H4 (cell line): ENCODE measurements around the gene C1orf159. TPM values are rescaled to one million over a fixed set of nuclear protein-coding genes. Genes with fewer than 3 reads are reported as not detected.

ENCODE experiments used
- DNase-seq: peaks from one replicate; pipeline ENCODE4 v3.0.0-alpha.2; 2015; ENCODE audit warnings: low spot score
- total RNA-seq: library from RNA; depleted of rRNA; stranded (reverse); fragments of >200 nt; shearing (Covaris generic); gene quantifications from 2 replicates; pipeline ENCODE4 v1.2.3, GENCODE V29; 2014

Gene C1orf159
- total RNA-seq, 1 experiment from 2014 or later = 11.8 TPM

DNA sequence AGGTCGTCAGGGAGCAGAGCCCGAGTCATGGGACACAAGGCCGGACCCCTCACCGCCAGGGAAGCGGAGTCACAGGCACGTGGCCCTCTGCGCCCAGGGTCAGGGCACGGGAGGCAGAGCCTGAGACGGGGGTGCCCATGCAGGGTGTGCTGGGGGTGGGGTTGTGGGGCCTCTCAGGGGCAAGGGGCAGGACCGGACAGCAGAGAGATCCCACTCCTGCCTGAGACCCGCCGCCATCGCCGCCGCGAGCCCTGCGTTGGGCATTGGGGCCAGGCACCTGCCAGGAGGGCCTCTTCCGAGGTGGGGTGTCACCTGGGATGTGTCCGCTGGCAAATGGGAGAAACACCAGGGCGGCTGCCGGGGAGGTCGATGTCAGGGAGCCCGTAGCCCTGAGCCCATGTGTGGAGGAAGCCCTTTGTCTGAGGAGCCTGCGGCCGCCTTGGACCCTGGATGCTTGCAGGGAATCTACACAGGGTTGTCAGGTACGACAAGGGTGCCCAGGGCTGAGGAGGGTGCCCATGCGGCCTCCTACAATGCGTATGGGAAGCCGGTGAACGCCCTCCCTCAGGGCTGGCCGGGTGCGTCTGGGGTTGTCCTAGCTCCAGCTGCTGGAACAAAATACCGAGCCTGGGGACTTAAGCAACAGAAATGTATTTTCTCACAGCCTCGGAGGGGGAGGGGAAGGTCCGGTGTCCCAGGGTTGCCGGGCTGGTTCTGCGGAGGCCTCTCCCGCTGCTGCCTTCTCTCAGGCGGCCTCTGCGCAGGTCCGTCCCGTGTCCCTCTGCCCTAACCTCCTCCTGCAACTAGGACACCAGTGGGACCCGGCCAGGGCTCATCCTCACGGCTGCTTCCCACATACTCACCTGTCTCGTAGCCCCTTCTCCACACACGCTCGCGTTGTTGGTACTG, 16.4 kb upstream of the C1orf159 start:
- DNase-seq = no peak

DNA sequence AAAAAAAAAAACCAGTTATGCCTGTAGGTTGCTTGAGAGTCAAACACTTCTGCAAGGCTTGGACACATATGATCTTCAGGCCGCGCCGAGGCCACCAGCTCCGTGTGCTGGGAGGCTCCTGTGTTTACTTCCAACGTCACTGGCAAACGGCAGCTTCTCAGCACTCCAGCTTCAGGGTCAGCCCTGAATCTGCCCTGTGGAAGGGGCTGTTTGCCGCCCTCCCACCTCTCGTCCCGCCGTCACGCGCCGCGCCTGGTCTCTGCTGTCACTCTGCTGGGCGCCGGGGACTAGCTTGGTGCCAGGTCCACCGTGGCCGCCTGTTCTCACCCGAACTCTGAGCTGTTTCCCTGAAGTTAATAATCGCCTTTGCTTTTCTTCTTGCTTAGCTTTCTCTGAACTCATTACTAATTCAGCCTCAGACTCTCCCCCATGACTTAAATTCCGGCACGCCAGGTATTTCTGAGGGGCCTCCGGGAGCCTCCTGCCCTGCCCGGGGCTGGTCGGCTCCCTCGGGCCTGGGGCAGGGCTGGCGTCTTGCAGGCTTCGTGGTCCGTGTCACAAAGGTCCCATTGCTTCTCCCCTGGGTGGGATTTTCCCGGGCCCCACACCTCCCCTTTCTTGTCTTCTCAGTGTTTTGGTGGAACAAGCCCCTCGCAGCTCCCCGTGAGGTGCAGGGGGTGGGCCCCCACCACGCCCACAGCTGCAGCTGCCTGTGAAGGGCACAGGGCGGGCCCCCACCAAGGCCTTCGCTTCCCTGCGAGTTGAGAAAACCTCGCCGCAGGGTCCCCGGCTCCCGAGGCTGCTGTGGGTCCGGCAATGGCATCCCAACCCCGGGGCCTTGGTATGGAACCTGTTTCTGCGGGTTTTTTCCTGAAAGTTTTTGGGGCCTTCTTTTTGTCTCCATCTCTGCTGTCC, 14.6 kb upstream of the C1orf159 start:
- no peak for DNase-seq

DNA sequence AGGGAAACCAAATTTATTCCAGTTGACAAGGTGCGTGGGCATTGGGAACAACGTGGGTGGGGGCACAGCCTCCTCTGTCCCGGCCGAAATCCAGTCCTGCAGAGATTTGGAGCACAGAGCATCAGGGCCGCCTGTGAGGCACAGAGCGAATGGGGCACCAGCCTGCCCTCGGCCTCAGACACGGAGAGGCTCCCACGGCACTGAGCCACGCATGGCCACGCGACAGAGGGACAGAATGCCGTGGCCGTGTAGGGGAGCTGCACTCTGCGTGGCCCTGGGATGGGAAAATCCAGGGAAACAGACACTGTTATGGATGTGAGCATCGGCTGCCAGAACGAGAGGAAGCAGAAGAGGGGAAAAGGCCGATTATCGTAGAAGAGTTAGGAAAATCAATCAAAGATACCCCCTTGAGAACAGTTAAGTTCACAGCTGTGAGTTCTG, 13.5 kb upstream of the C1orf159 start:
- DNase-seq = no peak

DNA sequence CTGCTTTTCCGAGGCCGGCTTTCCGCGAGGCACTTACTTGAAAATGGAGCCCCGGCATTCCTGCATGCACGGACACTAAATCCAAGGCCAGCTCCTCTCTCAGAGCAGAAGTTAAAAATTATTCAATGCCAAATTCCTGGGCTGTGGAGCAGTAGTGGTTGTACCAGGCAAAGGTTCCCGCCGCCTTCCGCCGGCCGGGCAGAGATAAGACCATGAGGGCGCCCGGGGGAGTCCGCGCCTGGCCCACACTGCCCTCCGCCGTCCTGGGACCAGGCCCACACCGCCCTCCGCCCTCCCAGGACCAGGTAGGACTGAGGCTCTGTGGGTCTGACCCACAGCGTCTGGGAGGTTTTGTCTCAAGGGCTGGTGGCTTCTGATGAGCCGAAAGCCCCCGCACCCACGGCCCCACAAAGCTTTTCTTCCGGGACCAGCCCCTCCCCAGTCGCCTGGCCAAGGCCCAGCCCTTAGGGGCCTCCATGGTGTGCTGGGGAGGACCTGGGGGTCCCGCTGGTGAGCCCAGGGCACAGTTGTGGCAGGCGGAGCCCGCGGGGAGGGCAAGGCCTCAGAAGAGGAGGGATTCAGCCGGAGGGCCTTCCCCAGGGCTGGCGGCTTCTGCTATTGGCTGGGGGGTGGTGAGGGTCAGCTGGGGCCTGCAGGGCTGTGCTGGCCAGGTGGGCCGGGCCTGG, 12.7 kb upstream of the C1orf159 start:
- DNase-seq = no peak

DNA sequence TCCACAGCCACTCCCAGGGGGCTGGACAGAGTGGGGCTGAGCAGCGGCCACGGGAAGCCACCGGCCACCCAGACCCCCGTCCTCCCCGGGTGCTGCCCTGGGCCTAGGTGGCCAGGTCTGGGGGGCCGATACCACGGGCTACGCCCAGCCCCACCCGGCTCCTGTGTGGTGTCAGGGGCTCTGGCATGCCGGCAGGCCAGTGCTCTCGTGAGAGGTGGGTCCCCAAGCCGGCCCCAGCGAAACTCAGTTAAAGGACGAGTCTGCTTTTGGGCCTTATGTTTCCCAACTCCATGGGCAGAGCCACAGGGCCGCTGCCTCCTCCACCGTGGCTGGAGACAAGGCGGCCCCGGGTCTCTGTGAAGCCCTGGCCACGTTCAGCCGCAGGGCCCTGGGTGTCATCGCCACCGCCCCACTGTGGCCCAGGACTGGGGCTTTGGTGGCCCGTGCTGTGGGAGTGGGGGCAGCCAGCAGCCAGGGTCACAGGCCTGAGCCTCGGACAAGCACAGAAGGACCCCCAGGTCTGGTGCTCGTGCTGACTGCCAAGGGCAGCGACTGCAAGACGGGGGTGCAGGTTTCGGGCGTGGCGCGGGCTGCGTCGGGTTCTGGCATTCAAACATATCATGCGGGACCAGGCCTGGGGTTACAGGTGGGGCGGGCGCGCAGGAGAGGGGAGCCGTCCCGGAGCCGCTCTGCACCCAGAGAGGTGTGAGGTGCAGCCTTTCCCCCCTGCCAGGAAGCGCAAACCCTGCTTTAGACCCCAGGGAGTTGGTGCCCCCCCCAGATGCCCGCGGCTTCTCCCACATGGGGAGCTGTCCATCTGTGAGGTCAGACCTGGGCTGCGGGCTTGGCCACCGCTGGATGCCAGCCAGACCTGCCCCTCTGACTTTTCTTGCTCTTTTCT, 11.9 kb upstream of the C1orf159 start:
- DNase-seq = no peak

DNA sequence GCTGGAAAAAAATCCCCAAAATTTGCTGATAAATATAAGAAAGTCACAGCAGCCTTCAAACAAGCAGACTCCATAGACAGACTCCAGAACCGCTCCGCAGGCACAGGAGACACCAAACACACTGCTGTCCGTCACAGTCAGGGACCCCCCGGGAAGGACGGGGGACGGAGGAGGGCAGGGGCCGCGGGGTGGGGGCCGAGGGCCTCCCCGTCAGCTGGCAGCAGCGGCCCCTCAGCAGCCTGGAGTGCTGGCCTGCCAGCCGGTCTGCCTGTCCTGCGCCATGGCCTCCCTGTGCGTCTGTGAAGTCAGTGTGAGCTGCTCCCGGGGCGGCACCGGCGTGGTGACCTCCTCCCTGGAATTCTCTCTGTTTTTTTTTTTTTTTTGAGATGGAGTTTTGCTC, 10.1 kb upstream of the C1orf159 start:
- no peak for DNase-seq

DNA sequence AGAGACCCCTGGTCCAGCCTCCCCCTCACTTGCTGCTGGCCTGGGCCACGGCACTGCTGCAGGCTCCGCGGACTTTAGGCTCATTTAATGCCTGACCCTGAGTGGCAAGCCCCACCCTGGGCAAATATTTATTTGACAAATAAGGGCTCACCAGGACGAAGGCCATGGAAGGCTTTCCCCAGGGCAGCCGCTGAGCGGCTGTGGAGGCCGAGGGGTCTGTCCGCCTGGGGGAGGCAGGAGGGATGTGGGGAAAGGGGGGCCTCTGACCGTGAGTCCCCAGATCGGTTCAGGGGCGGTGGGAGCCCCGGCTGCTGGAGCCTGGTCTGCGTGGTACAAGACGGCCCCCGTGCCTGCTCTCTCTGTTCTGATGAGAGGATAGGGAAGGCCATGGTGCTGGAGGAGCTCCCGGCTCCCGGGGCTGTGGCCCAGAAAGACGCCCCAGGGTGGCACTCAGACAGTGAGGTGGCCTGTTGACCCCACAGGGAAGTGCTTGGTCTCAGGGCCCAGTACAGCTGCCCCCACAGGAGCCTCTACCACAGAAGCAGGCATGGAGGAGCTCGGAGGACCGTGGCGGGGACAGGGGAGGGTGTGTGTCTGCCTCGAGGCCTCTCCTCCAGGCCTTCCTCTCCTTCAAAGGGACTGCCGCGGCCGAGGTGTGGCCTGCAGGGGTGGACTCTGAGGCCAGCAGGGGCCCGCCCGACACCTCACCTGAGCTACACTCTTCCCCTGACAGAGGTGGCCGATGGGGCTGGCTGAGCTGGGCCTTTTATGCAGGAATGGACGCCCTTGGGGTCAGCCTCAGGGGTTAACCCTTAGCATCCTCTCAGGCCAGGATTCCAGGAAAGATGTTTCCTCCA, 9.1 kb upstream of the C1orf159 start:
- DNase-seq = no peak

DNA sequence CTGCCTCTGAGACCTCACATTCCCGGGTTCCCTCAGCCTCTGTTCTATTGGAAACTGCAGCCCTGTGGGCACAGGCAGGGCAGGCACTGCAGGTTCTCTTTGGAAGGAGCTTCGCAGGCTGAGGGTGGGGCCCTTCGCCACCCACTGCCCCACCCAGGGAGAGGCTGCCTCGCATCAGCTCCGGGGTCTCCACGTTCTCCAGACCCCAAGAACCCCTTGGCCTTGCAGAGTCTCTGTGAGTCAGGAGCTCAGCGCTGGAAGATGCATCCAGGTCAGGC, 8.6 kb upstream of the C1orf159 start:
- no peak for DNase-seq

DNA sequence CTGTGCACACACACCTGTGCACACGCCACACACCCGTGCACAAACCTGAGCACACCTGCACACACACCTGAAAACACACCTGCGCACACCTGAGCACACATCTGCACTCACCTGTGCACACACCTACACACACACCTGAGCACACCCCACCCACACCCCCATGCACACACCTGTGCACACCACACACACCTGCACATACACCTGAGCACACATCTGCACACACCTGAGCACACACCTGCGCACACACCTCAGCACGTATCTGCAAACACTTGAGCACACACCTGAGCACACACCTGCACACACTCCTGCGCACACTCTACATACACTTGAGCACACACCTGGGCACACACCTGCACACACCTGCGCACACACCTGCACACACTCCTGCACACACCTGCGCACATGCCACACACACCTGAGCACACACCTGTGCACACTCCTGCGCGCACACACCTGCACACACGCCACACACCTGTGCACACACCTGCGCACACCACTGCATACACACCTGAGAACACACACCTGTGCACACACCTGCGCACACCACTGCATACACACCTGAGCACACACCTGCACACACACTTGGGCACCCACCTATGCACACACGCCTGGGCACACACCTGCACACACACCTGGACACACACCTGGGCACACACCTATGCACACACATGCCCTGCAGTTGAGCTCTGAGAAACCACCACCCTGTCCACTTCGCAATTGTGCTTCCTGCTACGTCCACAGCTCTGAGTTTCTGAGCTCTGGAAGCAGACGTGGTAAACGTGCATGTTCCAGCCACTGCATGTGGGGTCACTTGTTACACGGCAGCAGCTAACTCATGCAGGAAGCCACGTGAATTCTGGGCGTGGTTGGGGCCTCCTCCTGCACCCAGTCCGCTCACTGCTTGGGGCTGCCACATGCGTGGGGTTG, 8.0 kb upstream of the C1orf159 start:
- DNase-seq = no peak

DNA sequence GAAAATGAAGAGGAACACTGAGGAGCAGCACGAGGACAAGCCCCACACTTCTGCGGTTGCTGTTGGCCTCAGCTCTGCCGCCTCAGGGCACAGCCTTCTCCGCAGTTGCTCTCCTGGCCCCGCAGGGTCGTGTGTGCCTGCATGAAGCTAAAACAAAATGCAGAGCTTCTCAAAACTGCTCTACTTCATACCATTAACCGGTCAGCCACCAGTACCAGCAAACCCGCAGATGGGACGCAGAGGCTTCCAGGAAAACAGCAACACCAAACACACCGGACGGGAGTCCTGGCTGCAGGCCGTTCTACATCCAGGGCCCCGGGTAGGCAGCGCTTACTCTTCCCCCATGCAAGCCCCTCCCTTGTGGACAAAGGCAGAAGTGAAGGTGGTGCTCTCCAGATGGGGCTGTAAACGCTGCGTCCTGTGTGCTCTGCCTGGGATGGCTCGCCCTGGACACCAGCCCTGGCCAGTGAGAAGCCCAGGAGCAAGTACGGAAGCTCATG, 7.1 kb upstream of the C1orf159 start:
- DNase-seq = no peak

DNA sequence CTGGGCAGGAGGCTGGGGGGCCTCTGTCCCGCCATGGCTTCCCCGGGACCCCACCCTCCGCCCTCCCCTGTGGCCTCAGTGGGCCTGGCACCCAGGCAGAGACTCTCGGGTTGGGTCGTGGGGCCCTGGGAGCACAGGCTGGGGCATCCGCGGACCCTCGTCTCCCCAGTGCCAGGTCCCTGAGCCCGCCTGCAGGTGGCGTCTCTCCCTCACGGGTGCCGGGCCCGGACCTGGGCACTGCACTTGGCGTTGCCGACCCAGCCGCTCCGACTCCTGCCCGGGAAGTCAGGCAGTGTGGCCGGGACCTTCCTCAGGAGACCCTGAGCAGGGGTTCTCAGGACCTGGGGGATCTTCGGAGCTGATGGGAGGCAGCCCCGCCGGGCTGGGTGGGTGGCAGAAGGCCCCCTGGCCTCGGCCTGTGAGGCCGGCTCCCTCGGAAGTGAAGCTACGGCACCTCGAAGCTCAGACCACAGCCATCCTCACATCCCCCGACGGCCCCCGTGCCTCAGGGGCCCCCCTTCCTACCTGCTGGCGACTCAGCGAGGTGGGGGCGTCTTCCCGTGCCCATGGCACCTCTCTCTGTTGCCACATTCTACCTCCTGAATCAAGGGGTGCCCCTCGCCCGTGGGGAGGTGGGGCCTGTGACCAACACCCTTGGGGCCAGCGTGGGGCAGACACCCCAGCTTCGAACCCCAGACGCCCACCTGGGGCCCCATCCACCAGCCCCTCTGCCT, 6.4 kb upstream of the C1orf159 start:
- DNase-seq = peak; percentile 47

DNA sequence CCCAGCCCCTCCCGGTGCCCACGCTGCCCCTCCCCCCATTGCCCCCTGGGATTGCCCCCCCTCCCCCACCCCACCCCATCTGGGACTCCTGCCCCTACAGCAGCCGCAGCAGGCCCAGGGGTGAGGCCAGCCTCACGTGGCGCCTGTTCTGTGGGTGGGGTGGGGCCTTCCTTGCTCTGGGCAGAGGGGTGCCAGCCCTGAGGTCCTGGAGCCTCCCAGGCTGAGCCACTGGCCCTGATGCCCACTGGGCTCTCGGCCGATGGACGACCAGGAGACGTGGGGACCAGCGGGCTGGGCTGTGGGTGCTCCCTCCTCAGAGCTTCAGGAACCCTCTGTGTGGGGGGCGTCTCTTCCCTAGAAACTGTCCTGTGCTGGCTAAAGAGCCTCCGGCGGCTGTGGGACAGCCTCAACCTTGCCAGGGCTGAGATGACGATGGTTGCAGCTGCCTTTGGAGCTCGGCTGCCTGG, 5.8 kb upstream of the C1orf159 start:
- DNase-seq = no peak

DNA sequence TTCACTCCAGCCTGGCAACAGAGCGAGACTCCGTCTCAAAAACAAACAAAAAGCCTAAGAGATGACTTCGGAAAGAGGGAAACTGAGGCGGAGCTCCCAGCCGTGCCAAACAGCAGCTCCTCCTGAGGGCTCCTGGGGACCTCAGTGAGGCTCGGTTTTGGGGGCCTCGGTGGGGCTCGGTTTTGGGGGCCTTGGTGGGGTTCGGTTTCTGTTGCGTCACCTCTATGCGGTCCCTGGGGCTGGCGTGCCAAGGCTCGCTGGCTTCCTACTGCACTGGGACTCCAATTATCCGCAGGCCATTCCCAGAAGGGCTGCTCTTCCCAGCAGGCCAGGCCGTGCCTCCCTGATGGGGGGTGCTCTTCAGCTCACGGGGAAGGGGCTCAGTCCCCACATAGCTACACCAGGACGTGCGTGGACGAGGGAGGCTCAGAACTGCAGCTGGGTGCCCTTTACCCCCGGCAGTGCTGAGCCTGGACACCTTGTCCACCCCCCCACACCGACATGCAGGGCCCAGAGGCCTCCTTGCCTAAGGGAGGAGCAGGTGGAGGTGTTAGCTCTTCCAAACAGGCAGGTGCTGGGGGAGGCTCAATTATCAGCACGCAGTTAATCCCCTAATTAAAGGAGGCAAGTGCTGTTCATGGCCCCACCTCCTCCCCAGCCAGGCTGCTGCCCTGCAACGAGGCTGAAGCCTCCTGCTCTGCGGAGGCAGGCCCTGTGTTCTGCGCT, 5.1 kb upstream of the C1orf159 start:
- no peak for DNase-seq

DNA sequence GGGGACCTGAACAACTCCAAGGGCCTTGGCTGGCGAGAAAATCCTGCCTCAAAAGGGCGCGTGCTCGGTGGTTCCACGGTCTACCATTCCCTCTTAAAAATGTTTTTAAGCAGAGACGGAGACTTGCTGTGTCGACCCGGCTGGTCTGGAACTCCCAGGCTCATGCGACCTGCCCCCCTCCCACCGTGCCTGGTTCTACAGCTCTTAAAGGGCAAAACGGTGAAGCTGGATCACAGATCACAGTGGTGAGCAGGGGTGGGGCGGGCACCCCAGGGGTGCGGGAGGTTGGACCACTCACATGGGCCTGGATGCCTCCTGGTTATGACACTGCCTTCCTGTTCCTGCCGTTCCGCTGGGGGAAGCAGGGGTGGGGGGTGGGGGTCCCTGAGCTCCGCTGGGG, 4.2 kb upstream of the C1orf159 start:
- DNase-seq = no peak

DNA sequence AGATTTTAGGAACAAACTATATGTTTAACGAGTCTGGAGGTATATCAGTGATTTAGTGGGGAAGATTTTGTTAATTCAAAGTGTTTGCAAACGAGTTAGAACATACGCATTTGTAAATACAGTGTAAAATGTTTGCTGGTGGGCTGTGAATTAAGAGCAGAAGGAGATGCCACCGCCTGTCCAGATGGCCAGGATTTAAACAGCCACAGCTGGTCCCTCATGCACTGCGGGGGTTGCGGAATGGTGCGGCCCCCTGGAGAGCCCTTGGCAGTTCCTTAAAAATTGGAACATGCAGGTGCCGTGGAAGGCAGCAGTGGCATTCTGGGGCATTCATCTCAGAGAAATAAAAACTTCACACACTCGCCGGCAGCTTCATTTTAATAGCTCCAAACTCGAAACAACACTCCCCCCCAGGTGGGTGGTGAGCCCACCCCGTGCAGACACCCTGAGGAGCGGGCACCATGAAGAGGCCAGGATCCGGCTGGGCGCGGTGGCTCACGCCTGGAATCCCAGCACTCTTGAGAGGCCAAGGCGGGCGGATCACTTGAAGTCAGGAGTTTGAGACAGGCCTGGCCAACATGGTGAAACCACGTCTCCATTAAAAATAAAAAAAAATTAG, 3.5 kb upstream of the C1orf159 start:
- DNase-seq = no peak

DNA sequence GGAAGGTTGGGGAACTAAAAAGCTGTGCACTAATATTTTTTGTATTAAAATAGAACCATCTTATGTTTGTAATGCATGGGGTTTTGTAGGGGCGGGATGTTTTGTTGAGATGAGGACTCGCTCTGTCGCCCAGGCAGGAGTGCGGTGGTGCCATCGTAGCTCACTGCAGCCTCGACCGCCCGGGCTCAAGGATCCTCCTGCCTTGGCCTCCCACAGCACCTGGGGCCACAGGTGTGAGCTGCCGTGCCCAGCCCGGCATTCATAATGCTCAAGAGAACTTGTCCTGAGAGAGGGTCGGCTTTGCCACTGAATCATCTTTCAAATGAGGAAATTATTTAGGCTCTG, 3.0 kb upstream of the C1orf159 start:
- no peak for DNase-seq
